ENCODE measurements around the gene TRIM63.

GRCh38 chr1:26090893-26091292 lies 23.5 kb upstream of the TRIM63 start:
- TF ChIP-seq CTCF (conservative IDR thresholded peaks at IDR 0.05; ENCODE audit: low read depth, low read length) (no peak), EZH2 (IDR thresholded peaks at IDR 0.05; ENCODE audit: low read length, unreplicated experiment) (no peak)

All from PC-3 (cell line).